Lung microvascular endothelial cell (primary cell): Measurements from ENCODE around the gene TRMT44. TPM values are rescaled to one million over a fixed set of nuclear protein-coding genes. Genes with fewer than 3 reads are reported as not detected.
"Not testable (repeated sequence)": the region's sequence is repeated elsewhere in the genome, so short reads cannot be mapped to it uniquely, and the experiment has no call there.

Experiments used
- DNase-seq, 2 donors: peaks; one replicate each; pipeline versions ENCODE4 v3.0.0 to v3.0.0-alpha.2; 2010; ENCODE audit warnings: low read depth in 2 of 2
- total RNA-seq: library from RNA; depleted of rRNA; stranded (reverse); fragments of >200 nt; gene quantifications from 2 replicates; pipeline ENCODE4 v1.2.1, GENCODE V29; 2014

TRMT44 gene
- total RNA-seq, 1 donor from 2014 or later: 9.9 TPM

DNA sequence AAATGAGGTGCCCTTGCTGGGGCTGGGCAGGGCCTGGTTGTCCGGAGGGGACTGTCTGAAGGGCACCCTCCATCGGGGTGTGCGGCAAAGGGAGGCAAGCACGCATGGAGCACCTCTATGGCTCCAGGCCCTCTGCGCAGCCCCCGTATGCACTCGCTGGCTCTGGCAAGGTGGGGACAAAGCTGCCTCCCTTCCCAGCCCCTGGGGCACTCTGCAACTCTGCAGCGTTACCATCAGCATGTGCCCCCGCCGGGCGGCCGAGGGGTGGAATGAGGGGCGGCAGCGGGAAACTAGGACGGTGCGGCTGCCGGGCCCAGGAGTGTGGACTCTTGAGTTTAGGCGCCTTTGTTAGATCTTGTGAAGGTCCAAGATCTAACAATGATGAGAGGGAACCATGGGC is 26.4 kb downstream of the TRMT44 start:
- no peak for DNase-seq

DNA sequence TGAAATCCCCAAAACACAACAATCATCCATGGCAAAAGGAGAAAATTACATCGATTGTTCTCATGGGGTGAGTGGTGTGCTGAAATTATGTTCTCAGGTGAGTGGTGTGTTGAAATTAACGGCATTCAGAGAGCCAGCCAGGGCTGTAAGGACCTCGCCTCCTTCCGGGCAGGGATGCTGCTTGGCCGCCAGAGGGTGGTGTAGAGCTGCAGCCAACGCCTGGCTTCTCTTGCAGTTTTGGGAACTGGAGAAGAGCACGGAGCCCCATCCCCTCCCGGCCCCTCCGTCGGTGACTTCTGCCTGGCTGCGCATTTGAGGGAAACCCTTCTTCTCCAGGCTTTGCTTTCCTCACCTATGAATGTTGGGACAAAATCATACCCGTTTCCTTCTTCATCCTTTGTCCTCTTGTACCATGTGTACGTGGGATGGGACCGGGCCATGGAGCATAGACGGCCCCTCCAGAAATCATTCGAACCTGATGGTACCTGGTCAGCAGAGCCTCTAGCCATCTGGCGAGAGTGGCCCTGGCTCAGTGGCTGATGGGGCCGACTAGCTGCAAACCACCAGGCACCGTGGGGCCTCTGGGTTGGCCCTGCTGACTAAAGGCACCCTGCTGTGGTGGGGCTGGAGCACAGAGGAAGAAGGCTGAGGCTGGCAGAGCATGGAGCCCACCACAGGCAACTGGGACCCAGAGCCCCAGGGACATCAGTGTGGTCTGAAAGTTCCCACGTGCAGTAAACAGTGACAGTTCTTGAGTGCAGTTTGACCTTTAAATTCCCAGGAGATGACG is 28.4 kb downstream of the TRMT44 start:
- peak; percentile 61 to 73 for DNase-seq

DNA sequence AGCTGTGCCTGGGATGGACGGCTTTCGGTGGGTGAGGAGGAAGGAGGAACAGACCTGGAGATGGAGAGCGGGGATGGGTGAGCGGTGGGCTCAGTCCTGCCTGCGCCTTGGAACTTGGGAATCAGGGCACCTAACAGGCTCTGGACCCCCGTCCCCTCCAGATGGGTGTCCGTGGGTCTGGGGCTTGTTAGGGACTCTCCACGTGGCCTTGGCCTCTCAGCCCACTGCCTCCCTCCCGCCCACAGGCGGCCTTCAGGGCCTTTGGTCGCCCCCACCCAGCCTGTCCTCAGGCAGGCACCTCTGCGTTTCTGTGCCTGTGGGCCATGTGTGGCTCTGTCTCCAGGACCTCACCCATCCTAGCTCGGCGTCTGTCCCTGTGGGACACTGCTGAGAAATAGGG is 29.0 kb downstream of the TRMT44 start:
- DNase-seq: no peak

GRCh38 chr4:8470451-8471024 is 30.0 kb downstream of the TRMT44 start:
- DNase-seq: no peak

DNA sequence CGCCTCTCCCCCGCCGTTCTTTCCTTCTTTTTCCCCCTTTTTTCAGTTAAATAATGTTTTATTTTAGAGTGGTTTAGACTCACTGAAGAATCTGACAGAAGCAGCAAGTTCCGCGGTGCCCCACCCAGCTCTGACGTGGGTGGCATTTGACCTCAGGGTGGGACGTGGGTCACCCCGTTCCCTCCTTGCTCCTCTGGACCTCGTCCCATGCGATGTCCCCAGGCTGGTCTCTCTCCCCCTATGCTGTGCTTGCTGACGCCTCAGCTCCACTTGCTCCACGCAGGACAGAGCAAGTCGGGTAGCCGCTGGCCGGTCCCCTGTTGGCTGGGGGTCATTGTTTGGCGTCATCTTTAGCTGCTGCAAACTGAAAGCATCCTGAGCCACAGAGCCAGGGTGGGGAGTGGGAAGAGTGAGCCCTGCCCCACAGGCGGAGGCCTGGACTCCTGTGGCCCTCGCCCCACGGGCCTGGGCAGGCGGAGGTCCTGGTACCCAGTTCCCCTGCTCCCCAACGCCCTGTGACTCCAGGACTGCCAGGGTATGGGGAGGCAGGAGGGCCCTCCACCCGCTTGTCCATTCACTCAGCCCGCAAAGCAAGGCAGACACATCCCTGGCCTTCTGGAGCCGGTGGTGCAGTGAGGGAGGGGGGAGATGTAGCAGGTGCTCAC is 30.8 kb downstream of the TRMT44 start:
- DNase-seq: no peak

- DNase-seq: no peak
These were observed 31.6 kb downstream of the TRMT44 start for GRCh38 chr4:8472158-8472688.

- DNase-seq: no peak
These were observed 32.2 kb downstream of the TRMT44 start for GRCh38 chr4:8472689-8473197.

DNA sequence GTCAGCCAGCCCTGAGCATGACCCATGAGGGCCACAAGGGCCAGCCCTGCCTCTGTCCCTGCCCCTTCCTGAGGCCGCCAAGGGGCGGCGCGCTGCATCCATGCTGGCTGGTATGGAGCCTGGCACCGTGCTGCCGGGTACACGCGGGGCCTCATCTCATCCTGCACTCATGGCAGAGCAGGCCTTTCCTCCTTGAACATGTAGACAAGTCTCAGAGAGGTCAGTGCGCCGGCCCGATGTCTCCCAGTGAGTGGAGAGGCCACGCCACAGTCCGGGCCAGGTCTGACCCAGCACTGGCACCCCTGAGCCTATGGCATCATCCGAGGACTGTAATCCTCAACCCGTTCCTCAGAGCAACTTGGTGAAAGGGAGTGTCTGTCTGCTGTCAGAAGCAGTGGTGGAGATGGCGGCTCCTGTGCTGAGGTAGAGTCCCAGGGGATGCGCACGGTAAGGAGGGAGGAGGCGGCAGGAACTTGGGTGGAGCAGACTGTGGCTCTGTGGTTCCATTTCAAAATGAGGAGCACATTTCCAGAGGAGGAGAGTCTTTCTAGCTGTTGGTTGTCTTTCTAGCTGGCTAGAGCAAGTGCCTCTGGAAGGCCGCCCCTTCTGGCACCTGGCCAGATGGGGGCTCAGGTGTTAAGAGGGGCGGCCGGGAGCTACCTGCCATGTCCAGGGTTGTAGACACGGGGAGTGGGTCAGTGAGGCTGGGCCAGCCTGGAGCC is 32.8 kb downstream of the TRMT44 start:
- no peak for DNase-seq

DNA sequence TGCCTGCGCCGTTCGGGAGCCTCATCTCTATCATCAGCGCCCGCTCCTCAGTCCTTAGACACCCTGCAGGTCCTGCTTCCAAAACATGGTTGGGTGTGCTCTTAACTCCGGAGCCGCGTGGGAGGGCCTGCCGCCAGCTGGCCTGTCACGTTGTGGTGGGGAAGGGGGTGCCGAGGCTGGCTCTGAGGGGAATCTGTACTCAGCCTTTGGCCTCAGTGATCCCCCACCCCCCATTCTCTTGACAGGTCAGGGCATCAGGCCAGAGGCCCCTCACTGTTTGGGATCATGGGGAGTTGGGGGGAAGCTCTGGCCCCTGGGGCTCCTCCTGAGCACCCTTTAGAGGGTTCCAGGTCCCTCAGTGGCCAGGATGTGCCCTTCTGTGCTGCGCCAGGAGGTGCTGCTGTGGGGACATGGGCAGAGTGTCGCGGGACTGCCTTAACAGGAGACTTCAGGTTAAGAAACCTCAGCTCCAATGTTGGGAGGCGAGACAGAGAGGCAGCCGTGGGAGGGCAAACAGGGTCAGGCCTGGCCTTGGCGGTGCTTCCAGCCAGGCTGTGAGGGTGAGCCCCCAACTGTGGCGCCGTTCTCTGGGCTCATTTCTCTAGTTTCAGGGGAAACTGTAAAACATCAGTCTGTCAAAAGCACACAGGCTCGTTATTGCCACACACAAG is 33.5 kb downstream of the TRMT44 start:
- no peak for DNase-seq

GRCh38 chr4:8474856-8475255 is 34.3 kb downstream of the TRMT44 start:
- no peak for DNase-seq

DNA sequence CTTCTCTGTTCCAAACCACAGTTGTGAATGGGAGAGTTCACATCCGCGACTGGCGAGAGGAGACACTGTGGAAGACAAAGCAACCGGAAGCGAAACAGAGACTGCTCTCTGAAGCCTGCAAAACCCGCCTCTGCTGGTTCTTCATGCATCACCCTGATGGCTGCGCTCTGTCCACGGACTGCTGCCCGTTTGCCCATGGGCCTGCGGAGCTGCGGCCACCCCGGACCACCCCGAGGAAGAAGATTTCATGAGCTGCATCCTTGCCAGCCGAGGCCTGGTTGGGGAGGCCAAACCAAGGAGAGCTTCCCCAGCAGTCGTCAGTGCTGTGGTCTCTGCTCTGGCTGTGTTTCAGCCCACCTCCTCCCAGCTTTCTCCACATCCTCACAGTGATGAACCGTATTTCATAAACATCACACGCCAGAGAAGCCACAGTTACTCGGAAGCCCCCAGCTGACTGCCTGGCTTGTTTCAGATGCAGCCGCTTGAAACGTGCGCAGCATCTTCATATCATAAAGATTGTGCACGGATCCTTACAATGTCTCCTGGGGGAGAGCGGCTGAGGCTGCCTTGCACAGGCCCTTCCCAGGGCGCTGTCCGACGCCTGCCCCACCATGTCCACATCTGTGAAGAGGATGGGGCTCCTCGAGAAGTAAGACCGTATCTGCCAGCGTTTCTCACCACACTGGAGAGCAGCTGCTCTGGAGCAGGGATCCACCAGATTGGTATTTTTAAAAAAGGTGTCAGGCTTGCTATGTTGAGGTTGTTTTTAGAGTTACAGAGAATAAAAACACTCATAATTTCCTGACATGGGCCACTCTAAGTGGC is 35.4 kb downstream of the TRMT44 start:
- DNase-seq: no peak

- DNase-seq: no peak
These were observed 36.6 kb downstream of the TRMT44 start for GRCh38 chr4:8477095-8477635.

GRCh38 chr4:8477676-8478075 is 37.1 kb downstream of the TRMT44 start:
- no peak for DNase-seq

DNA sequence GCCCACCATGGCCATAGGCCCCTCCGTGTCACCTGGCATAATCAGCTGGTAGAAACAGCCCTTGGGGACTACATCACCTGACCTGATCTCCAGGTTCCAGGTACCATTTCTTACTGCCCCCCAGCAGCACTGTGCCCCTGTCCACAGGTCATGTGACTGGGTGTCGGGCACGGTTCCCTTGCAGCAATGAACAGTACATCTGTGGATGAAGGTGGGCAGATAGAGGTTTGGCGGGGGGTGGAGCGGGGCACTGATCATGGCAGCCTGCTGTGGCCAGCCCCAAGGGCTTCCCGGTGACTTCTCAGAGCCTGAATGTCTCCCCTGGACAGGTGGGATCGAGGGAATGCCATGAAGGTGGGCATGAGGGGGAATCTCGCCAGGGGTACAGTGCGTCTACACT is 37.8 kb downstream of the TRMT44 start:
- DNase-seq: no peak

GRCh38 chr4:8478801-8479744 is 38.5 kb downstream of the TRMT44 start:
- no peak for DNase-seq

- no peak for DNase-seq
These were observed 39.6 kb downstream of the TRMT44 start for GRCh38 chr4:8480221-8480620.

GRCh38 chr4:8486643-8487042 is 46.1 kb downstream of the TRMT44 start:
- not testable (repeated sequence) for DNase-seq

DNA sequence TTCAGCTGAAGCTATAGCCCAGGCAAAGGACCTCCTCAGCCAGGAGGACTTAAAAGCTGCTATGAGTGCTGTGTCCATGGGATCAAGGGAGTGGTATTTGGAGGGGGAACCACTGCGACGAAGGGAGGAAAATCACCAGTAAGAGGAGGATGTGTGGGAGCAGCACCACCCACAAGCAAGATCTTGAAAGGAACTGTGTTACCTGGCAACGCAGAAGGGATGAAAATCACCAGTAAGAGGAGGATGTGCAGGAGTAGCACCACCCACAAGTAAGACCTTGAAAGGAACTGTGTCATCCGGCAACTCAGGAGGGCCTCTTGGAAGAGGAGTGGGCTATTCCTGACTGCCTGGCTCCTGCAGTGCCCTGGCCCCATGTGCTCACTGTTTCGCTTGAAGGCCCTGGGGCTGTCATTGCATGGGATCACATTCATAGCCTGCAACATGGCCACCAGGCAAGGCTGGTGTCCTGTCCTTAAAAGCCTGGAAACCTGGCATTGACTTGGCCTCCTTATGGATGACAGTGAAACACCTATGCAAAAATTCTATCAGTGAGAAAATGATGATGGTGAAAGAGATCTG is 48.3 kb downstream of the TRMT44 start:
- no peak for DNase-seq
